Measurements from ENCODE around the gene TPM2. TPM values are rescaled to one million over a fixed set of nuclear protein-coding genes. Genes with fewer than 3 reads are reported as not detected.

TPM2 gene
- total RNA-seq, 1 donor from 2014 or later: 4,180 TPM

GRCh38 chr9:35719546-35719945 is 29.8 kb upstream of the TPM2 start:
- no peaks in the 10 kb centered on the region for H3K4me1 ChIP-seq (ENCODE audit: control insufficient read depth in 3 of 3, insufficient read depth in 3 of 3, low read length in 3 of 3)
- H3K27me3 ChIP-seq (ENCODE audit: control insufficient read depth in 3 of 3, insufficient read depth in 3 of 3, low read length in 3 of 3): no peaks in the 10 kb centered on the region
- peak overlapping the region in 1 of 3 donors; percentile 11 for H3K9ac ChIP-seq (ENCODE audit: low read depth in 1 of 3, low read length in 3 of 3)
- no peaks in the 10 kb centered on the region for H3K9me3 ChIP-seq (ENCODE audit: control insufficient read depth in 3 of 3, low read length in 3 of 3)
- H3K4me3 ChIP-seq (ENCODE audit: low read length in 3 of 3): no peak overlapping the region
- no peak overlapping the region for H3K27ac ChIP-seq (ENCODE audit: low read depth, low read length)
- H3K36me3 ChIP-seq (ENCODE audit: control insufficient read depth in 3 of 3, insufficient read depth in 3 of 3, low read length in 3 of 3): peaks cover 93 to 96% (median 96%) of the 10 kb centered on the region in 3 donors

- Histone ChIP-seq H3K4me3 (ENCODE audit: low read length in 3 of 3) (no peak overlapping the region), H3K36me3 (ENCODE audit: control insufficient read depth in 3 of 3, insufficient read depth in 3 of 3, low read length in 3 of 3) (peaks cover 93 to 96% (median 96%) of the 10 kb centered on the region in 3 donors), H3K9ac (ENCODE audit: low read depth in 1 of 3, low read length in 3 of 3) (peak overlapping the region in 1 of 3 donors; percentile 11), H3K4me1 (ENCODE audit: control insufficient read depth in 3 of 3, insufficient read depth in 3 of 3, low read length in 3 of 3) (no peaks in the 10 kb centered on the region), H3K9me3 (ENCODE audit: control insufficient read depth in 3 of 3, low read length in 3 of 3) (no peaks in the 10 kb centered on the region), H3K27me3 (ENCODE audit: control insufficient read depth in 3 of 3, insufficient read depth in 3 of 3, low read length in 3 of 3) (no peaks in the 10 kb centered on the region), H3K27ac (ENCODE audit: low read depth, low read length) (no peak overlapping the region)
Observed at GRCh38 chr9:35718721-35719511, 29.2 kb upstream of the TPM2 start.

- Histone ChIP-seq H3K36me3 (ENCODE audit: control insufficient read depth in 3 of 3, insufficient read depth in 3 of 3, low read length in 3 of 3) (peaks cover 92 to 96% (median 95%) of the 10 kb centered on the region in 3 donors), H3K4me1 (ENCODE audit: control insufficient read depth in 3 of 3, insufficient read depth in 3 of 3, low read length in 3 of 3) (no peaks in the 10 kb centered on the region), H3K9ac (ENCODE audit: low read depth in 1 of 3, low read length in 3 of 3) (peak overlapping the region in 1 of 3 donors; percentile 8), H3K9me3 (ENCODE audit: control insufficient read depth in 3 of 3, low read length in 3 of 3) (no peaks in the 10 kb centered on the region), H3K27me3 (ENCODE audit: control insufficient read depth in 3 of 3, insufficient read depth in 3 of 3, low read length in 3 of 3) (no peaks in the 10 kb centered on the region), H3K27ac (ENCODE audit: low read depth, low read length) (no peak overlapping the region), H3K4me3 (ENCODE audit: low read length in 3 of 3) (no peak overlapping the region)
Observed at GRCh38 chr9:35717132-35717870, 27.6 kb upstream of the TPM2 start.

- Histone ChIP-seq H3K27me3 (ENCODE audit: control insufficient read depth in 3 of 3, insufficient read depth in 3 of 3, low read length in 3 of 3) (no peaks in the 10 kb centered on the region), H3K4me1 (ENCODE audit: control insufficient read depth in 3 of 3, insufficient read depth in 3 of 3, low read length in 3 of 3) (no peaks in the 10 kb centered on the region), H3K36me3 (ENCODE audit: control insufficient read depth in 3 of 3, insufficient read depth in 3 of 3, low read length in 3 of 3) (peaks cover 90 to 96% (median 95%) of the 10 kb centered on the region in 3 donors), H3K9ac (ENCODE audit: low read depth in 1 of 3, low read length in 3 of 3) (no peak overlapping the region), H3K27ac (ENCODE audit: low read depth, low read length) (no peak overlapping the region), H3K4me3 (ENCODE audit: low read length in 3 of 3) (no peak overlapping the region), H3K9me3 (ENCODE audit: control insufficient read depth in 3 of 3, low read length in 3 of 3) (no peaks in the 10 kb centered on the region)
Observed at GRCh38 chr9:35716230-35716629, 26.5 kb upstream of the TPM2 start.

GRCh38 chr9:35714579-35715252 is 25.0 kb upstream of the TPM2 start:
- H3K4me1 ChIP-seq (ENCODE audit: control insufficient read depth in 3 of 3, insufficient read depth in 3 of 3, low read length in 3 of 3): no peaks in the 10 kb centered on the region
- peaks cover 89 to 93% (median 92%) of the 10 kb centered on the region in 3 donors for H3K36me3 ChIP-seq (ENCODE audit: control insufficient read depth in 3 of 3, insufficient read depth in 3 of 3, low read length in 3 of 3)
- H3K4me3 ChIP-seq (ENCODE audit: low read length in 3 of 3): no peak overlapping the region
- H3K9me3 ChIP-seq (ENCODE audit: control insufficient read depth in 3 of 3, low read length in 3 of 3): no peaks in the 10 kb centered on the region
- no peak overlapping the region for H3K9ac ChIP-seq (ENCODE audit: low read depth in 1 of 3, low read length in 3 of 3)
- no peak overlapping the region for H3K27ac ChIP-seq (ENCODE audit: low read depth, low read length)
- no peaks in the 10 kb centered on the region for H3K27me3 ChIP-seq (ENCODE audit: control insufficient read depth in 3 of 3, insufficient read depth in 3 of 3, low read length in 3 of 3)

- Histone ChIP-seq H3K9me3 (ENCODE audit: control insufficient read depth in 3 of 3, low read length in 3 of 3) (no peaks in the 10 kb centered on the region), H3K27ac (ENCODE audit: low read depth, low read length) (no peak overlapping the region), H3K4me1 (ENCODE audit: control insufficient read depth in 3 of 3, insufficient read depth in 3 of 3, low read length in 3 of 3) (no peaks in the 10 kb centered on the region), H3K36me3 (ENCODE audit: control insufficient read depth in 3 of 3, insufficient read depth in 3 of 3, low read length in 3 of 3) (peaks cover 85 to 89% (median 87%) of the 10 kb centered on the region in 3 donors), H3K9ac (ENCODE audit: low read depth in 1 of 3, low read length in 3 of 3) (no peak overlapping the region), H3K27me3 (ENCODE audit: control insufficient read depth in 3 of 3, insufficient read depth in 3 of 3, low read length in 3 of 3) (no peaks in the 10 kb centered on the region), H3K4me3 (ENCODE audit: low read length in 3 of 3) (no peak overlapping the region)
Observed at GRCh38 chr9:35714123-35714522, 24.4 kb upstream of the TPM2 start.

GRCh38 chr9:35713578-35713977 is 23.9 kb upstream of the TPM2 start:
- Histone ChIP-seq H3K9me3 (ENCODE audit: control insufficient read depth in 3 of 3, low read length in 3 of 3) (no peaks in the 10 kb centered on the region), H3K9ac (ENCODE audit: low read depth in 1 of 3, low read length in 3 of 3) (no peak overlapping the region), H3K27me3 (ENCODE audit: control insufficient read depth in 3 of 3, insufficient read depth in 3 of 3, low read length in 3 of 3) (no peaks in the 10 kb centered on the region), H3K4me1 (ENCODE audit: control insufficient read depth in 3 of 3, insufficient read depth in 3 of 3, low read length in 3 of 3) (no peaks in the 10 kb centered on the region), H3K27ac (ENCODE audit: low read depth, low read length) (no peak overlapping the region), H3K4me3 (ENCODE audit: low read length in 3 of 3) (no peak overlapping the region), H3K36me3 (ENCODE audit: control insufficient read depth in 3 of 3, insufficient read depth in 3 of 3, low read length in 3 of 3) (peaks cover 85 to 89% (median 85%) of the 10 kb centered on the region in 3 donors)

- no peaks in the 10 kb centered on the region for H3K27me3 ChIP-seq (ENCODE audit: control insufficient read depth in 3 of 3, insufficient read depth in 3 of 3, low read length in 3 of 3)
- H3K27ac ChIP-seq (ENCODE audit: low read depth, low read length): no peak overlapping the region
- peaks cover 83 to 89% (median 85%) of the 10 kb centered on the region in 3 donors for H3K36me3 ChIP-seq (ENCODE audit: control insufficient read depth in 3 of 3, insufficient read depth in 3 of 3, low read length in 3 of 3)
- no peak overlapping the region for H3K9ac ChIP-seq (ENCODE audit: low read depth in 1 of 3, low read length in 3 of 3)
- H3K9me3 ChIP-seq (ENCODE audit: control insufficient read depth in 3 of 3, low read length in 3 of 3): no peaks in the 10 kb centered on the region
- H3K4me1 ChIP-seq (ENCODE audit: control insufficient read depth in 3 of 3, insufficient read depth in 3 of 3, low read length in 3 of 3): no peaks in the 10 kb centered on the region
- no peak overlapping the region for H3K4me3 ChIP-seq (ENCODE audit: low read length in 3 of 3)
Observed at GRCh38 chr9:35712762-35713400, 23.2 kb upstream of the TPM2 start.

- no peaks in the 10 kb centered on the region for H3K4me1 ChIP-seq (ENCODE audit: control insufficient read depth in 3 of 3, insufficient read depth in 3 of 3, low read length in 3 of 3)
- H3K27ac ChIP-seq (ENCODE audit: low read depth, low read length): no peak overlapping the region
Observed at GRCh38 chr9:35711501-35712428, 22.0 kb upstream of the TPM2 start.

More at GRCh38 chr9:35711501-35712428, 22.0 kb upstream of the TPM2 start:
- H3K9me3 ChIP-seq (ENCODE audit: control insufficient read depth in 3 of 3, low read length in 3 of 3): no peaks in the 10 kb centered on the region
- H3K9ac ChIP-seq (ENCODE audit: low read depth in 1 of 3, low read length in 3 of 3): no peak overlapping the region
- H3K27me3 ChIP-seq (ENCODE audit: control insufficient read depth in 3 of 3, insufficient read depth in 3 of 3, low read length in 3 of 3): no peaks in the 10 kb centered on the region
- peaks cover 83 to 89% (median 85%) of the 10 kb centered on the region in 3 donors for H3K36me3 ChIP-seq (ENCODE audit: control insufficient read depth in 3 of 3, insufficient read depth in 3 of 3, low read length in 3 of 3)
- H3K4me3 ChIP-seq (ENCODE audit: low read length in 3 of 3): no peak overlapping the region

Data from skeletal muscle tissue (tissue), 4 donors.